Breast epithelium (tissue), 4 donors: ENCODE data around the gene CCND1. TPM values are rescaled to one million over a fixed set of nuclear protein-coding genes. Genes with fewer than 3 reads are reported as not detected.

Source experiments
- DNase-seq, 2 donors: peaks; one replicate each; pipeline ENCODE4 v3.0.0-alpha.2; 2019; ENCODE audit warnings: low spot score in 2 of 2
- H3K27ac ChIP-seq, 2 donors: fragments of 200-600 bp; sonication (generic) in 1 of 2; one replicate each; pipeline ENCODE4 v1.5.1; 2016 to 2019; ENCODE audit warnings: mild to moderate bottlenecking in 1 of 2
- H3K27me3 ChIP-seq, 2 donors: fragments of 200-600 bp; sonication (generic) in 1 of 2; one replicate each; pipeline versions ENCODE4 v1.5.1 to v1.6.0; 2017 to 2019; ENCODE audit warnings: control low read depth in 1 of 2, mild to moderate bottlenecking in 1 of 2
- H3K36me3 ChIP-seq: fragments of 200-600 bp; one replicate; pipeline ENCODE4 v1.5.1; 2019
- H3K4me1 ChIP-seq, 2 donors: fragments of 200-600 bp; sonication (generic); one replicate each; pipeline ENCODE4 v1.5.1; 2016 to 2019; ENCODE audit warnings: control low read depth in 1 of 2
- H3K4me3 ChIP-seq, 3 donors: fragments of 200-600 bp; sonication (generic); 1 replicate in 2 of 3; 2 replicates in 1 of 3; pipeline ENCODE4 v1.5.1; 2016 to 2019; ENCODE audit warnings: mild to moderate bottlenecking in 3 of 3, moderate library complexity in 2 of 3
- H3K9me3 ChIP-seq, 2 donors: fragments of 200-600 bp; sonication (generic) in 1 of 2; one replicate each; pipeline ENCODE4 v1.5.1; 2016 to 2019; ENCODE audit warnings: control low read depth in 1 of 2
- POLR2A ChIP-seq: fragments of 450-650 bp; IDR thresholded peaks from one replicate; pipeline ENCODE4 v1.6.1; 2016; ENCODE audit warnings: antibody characterized with exemption, mild to moderate bottlenecking, moderate library complexity
- POLR2AphosphoS5 ChIP-seq, 3 donors: sonication (generic); formaldehyde crosslinking; IDR thresholded peaks; one replicate each; pipeline ENCODE4 v1.6.1; 2017; ENCODE audit warnings: antibody characterized with exemption in 3 of 3
- intact Hi-C: fragments of 100-400 bp; cut with DNase I; formaldehyde crosslinking; loops from one replicate; pipeline ENCODE4 v1.15.1; 2023; ENCODE audit warnings: low total_unique reads
- total RNA-seq, 3 donors: library from RNA; depleted of rRNA; stranded (reverse); fragments of >200 nt; gene quantifications; one replicate each; pipeline ENCODE4 v1.1.0, GENCODE V29; 2016
- TF ChIP-seq, protein P1 (sequence below), 3 donors: fragments of 450-650 bp; IDR thresholded peaks; one replicate each; pipeline ENCODE4 v1.5.1; 2016 to 2017; ENCODE audit warnings: antibody characterized with exemption in 3 of 3, mild to moderate bottlenecking in 3 of 3, moderate library complexity in 3 of 3

Gene CCND1
- total RNA-seq, 3 donors from 2014 or later, result 42.3 to 199 (median 99.0) TPM

DNA sequence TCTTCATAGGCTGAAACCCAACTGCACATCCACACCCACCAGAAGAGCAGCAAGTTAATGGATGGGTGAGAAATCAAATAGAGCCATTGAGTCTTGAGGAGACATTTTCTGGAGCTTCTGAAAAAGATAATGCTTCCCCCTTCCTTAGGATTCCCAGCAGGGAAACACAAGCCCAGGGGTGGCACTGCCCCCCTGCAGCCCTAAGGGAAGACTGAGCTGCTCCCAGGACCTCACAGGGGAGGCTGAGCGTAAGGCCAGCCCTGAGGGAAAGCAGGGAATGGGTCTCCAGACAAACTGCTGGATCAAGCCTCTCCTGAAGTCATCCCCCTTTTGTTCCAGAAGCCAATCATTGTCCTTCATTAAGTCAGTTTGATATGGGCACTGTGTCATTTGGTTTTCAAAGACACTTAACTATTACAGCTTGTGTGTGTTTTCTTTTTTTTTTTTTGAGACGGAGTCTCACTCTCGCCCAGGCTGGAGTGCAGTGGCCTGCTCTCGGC is 19.1 kb downstream of the CCND1 start:
- TF ChIP-seq POLR2AphosphoS5 (IDR thresholded peaks at IDR 0.05) (no peak), POLR2A (no peak)
- TF ChIP-seq, protein P1, sequence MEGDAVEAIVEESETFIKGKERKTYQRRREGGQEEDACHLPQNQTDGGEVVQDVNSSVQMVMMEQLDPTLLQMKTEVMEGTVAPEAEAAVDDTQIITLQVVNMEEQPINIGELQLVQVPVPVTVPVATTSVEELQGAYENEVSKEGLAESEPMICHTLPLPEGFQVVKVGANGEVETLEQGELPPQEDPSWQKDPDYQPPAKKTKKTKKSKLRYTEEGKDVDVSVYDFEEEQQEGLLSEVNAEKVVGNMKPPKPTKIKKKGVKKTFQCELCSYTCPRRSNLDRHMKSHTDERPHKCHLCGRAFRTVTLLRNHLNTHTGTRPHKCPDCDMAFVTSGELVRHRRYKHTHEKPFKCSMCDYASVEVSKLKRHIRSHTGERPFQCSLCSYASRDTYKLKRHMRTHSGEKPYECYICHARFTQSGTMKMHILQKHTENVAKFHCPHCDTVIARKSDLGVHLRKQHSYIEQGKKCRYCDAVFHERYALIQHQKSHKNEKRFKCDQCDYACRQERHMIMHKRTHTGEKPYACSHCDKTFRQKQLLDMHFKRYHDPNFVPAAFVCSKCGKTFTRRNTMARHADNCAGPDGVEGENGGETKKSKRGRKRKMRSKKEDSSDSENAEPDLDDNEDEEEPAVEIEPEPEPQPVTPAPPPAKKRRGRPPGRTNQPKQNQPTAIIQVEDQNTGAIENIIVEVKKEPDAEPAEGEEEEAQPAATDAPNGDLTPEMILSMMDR (IDR thresholded peaks at IDR 0.05), result no peak
- Histone ChIP-seq H3K9me3 (no peaks in the 10 kb centered on the region), H3K27ac (no peak overlapping the region), H3K4me3 (no peak overlapping the region), H3K27me3 (no peaks in the 10 kb centered on the region), H3K36me3 (no peaks in the 10 kb centered on the region), H3K4me1 (no peaks in the 10 kb centered on the region)
- DNase-seq, result no peak
- intact Hi-C loops, result no loop called here

DNA sequence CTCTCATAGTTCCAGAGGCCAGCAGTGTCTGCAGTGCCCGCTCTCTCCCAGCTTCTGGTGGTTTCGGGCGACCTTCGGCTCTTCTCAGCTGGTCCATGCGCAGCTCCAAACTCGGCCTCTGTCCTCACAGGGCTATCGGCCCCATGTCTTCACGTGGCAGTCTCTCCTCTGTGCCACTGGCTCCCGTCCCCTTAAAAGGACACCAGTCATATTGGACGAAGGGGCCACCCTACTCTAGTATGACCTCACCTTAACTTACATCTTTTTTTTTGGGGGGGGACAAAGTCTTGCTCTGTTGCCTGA is 20.4 kb downstream of the CCND1 start:
- intact Hi-C loops, result no loop called here

GRCh38 chr11:69662021-69662698 is 21.2 kb downstream of the CCND1 start:
- H3K36me3 ChIP-seq, result no peaks in the 10 kb centered on the region
- H3K9me3 ChIP-seq, result no peaks in the 10 kb centered on the region
- no peaks in the 10 kb centered on the region for H3K27me3 ChIP-seq
- intact Hi-C loops, result no loop called here
- H3K4me3 ChIP-seq, result no peak overlapping the region
- TF ChIP-seq, protein P1 (IDR thresholded peaks at IDR 0.05), result no peak
- TF ChIP-seq POLR2A (no peak), POLR2AphosphoS5 (IDR thresholded peaks at IDR 0.05) (no peak)
- H3K27ac ChIP-seq, result no peak overlapping the region
- no peak for DNase-seq
- H3K4me1 ChIP-seq, result no peaks in the 10 kb centered on the region

More for the DNA sequence above, 20.4 kb downstream of the CCND1 start:
- no peaks in the 10 kb centered on the region for H3K27me3 ChIP-seq
- no peak for DNase-seq
- H3K36me3 ChIP-seq, result no peaks in the 10 kb centered on the region
- no peaks in the 10 kb centered on the region for H3K9me3 ChIP-seq
- H3K4me3 ChIP-seq, result no peak overlapping the region
- TF ChIP-seq, protein P1 (IDR thresholded peaks at IDR 0.05), result no peak
- no peak for TF ChIP-seq POLR2A
- no peak for TF ChIP-seq POLR2AphosphoS5 (IDR thresholded peaks at IDR 0.05)
- H3K4me1 ChIP-seq, result no peaks in the 10 kb centered on the region
- H3K27ac ChIP-seq, result no peak overlapping the region

DNA sequence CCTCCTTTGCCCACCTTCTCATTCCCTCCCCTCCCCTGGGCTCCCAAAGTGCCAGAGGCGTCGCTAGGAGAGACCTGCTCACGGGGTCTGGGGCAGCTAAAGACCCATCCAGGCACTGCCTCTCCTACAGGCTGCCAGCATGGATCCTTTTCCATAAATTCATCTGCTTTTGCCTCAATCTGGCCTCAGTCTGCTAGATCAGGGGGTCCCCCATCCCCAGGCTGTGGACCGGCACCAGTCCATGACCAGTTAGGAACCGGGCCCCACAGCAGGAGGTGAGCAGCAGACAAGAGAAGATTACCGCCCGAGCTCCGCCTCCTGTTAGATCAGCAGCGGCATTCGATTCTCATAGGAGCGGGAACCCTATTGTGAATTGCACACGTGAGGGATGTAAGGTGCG is 21.9 kb downstream of the CCND1 start:
- no peak for DNase-seq
- H3K27ac ChIP-seq, result no peak overlapping the region
- no peaks in the 10 kb centered on the region for H3K4me1 ChIP-seq
- no peaks in the 10 kb centered on the region for H3K27me3 ChIP-seq
- TF ChIP-seq, protein P1 (IDR thresholded peaks at IDR 0.05), result no peak
- TF ChIP-seq POLR2AphosphoS5 (IDR thresholded peaks at IDR 0.05), result no peak
- no peak for TF ChIP-seq POLR2A
- H3K36me3 ChIP-seq, result no peaks in the 10 kb centered on the region
- intact Hi-C loops, result no loop called here
- no peak overlapping the region for H3K4me3 ChIP-seq
- H3K9me3 ChIP-seq, result no peaks in the 10 kb centered on the region

DNA sequence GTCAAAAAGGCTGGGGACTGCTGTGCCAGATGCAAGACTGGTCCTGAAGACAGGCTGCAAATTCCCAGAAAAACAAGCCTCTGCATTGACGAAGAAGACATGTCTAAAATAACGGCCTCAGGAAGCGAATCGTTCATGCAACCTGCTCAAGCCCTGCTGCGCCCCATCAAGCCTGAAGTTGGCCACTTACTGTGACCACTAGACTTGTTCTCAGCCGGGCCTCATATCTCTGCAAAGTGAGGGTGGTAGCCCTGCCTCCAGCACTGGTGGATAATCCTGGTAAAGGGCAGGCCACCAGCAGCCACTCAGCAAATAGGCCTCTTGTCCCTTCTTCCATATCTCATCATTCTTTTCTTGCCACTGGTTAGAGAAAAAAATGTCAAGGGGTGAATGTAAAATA is 22.4 kb downstream of the CCND1 start:
- no peak for DNase-seq
- Histone ChIP-seq H3K27me3 (no peaks in the 10 kb centered on the region), H3K27ac (no peak overlapping the region), H3K4me1 (no peaks in the 10 kb centered on the region), H3K4me3 (no peak overlapping the region), H3K36me3 (no peaks in the 10 kb centered on the region), H3K9me3 (no peaks in the 10 kb centered on the region)
- TF ChIP-seq POLR2AphosphoS5 (IDR thresholded peaks at IDR 0.05) (no peak), POLR2A (no peak)
- TF ChIP-seq, protein P1 (IDR thresholded peaks at IDR 0.05), result no peak
- intact Hi-C loops, result no loop called here
